IMR-90 (cell line): ENCODE results near the gene SLC16A2. TPM values are rescaled to one million over a fixed set of nuclear protein-coding genes. Genes with fewer than 3 reads are reported as not detected.

Experiments used
- ATAC-seq: fragments of 200-7000 bp; cut with Tn5 transposase; 2 replicates; pipeline ENCODE4 v1.9.1; 2020; ENCODE audit warnings: low read depth, mild to moderate bottlenecking, moderate library complexity
- BruUV-seq: library from RNA; stranded (reverse); fragments of 400-500 nt; replicated peaks from 2 replicates; lab custom pipeline; 2021; lab: Mats Ljungman, UMichigan
- CTCF ChIA-PET: fragments of 300-600 bp; formaldehyde crosslinking; extraction: SDS; loops from one replicate; lab custom pipeline; 2021; ENCODE audit warnings: antibody characterized with exemption; lab: Yijun Ruan, JAX
- POLR2A ChIA-PET: fragments of 300-600 bp; sonication (Branson Sonifier 250); formaldehyde crosslinking; loops from one replicate; lab custom pipeline; 2022; ENCODE audit warnings: antibody characterized with exemption; ENCODE audit not compliant: unreplicated experiment; lab: Charles Lee
- DNase-seq: peaks from one replicate; pipeline ENCODE4 v3.0.0; 2013
- H2AFZ ChIP-seq: replicated peaks from 2 replicates; pipeline ENCODE3; 2013; ENCODE audit warnings: low read length, mild to moderate bottlenecking; ENCODE audit not compliant: poor library complexity
- H2AK5ac ChIP-seq: 2 replicates; pipeline ENCODE4 v1.6.1; 2013; ENCODE audit warnings: low read depth, low read length, inconsistent platforms
- H2AK9ac ChIP-seq: replicated peaks from 2 replicates; pipeline ENCODE3; 2013; ENCODE audit warnings: mild to moderate bottlenecking, low read depth, low read length, moderate library complexity; ENCODE audit not compliant: poor library complexity
- H2BK120ac ChIP-seq: 2 replicates; pipeline ENCODE4 v1.6.1; 2013; ENCODE audit warnings: low read depth, low read length, inconsistent platforms
- H2BK15ac ChIP-seq: 3 replicates; pipeline ENCODE4 v1.6.1; 2013; ENCODE audit warnings: low read depth, low read length, inconsistent platforms
- H2BK20ac ChIP-seq: 2 replicates; pipeline ENCODE4 v1.6.1; 2013; ENCODE audit warnings: low read depth, mild to moderate bottlenecking, inconsistent platforms, low read length, moderate library complexity
- H2BK5ac ChIP-seq: 2 replicates; pipeline ENCODE4 v1.6.1; 2013; ENCODE audit warnings: mild to moderate bottlenecking, low read depth, low read length, inconsistent platforms; ENCODE audit not compliant: poor library complexity, severe bottlenecking
- H3K14ac ChIP-seq: replicated peaks from 2 replicates; pipeline ENCODE4 v1.6.1; 2013; ENCODE audit warnings: low read depth, low read length, inconsistent platforms
- H3K18ac ChIP-seq: 2 replicates; pipeline ENCODE4 v1.6.1; 2013; ENCODE audit warnings: low read depth, low read length, control low read depth
- H3K23ac ChIP-seq: 2 replicates; pipeline ENCODE4 v1.6.1; 2013; ENCODE audit warnings: low read depth, low read length, inconsistent platforms
- H3K27ac ChIP-seq: 2 replicates; pipeline ENCODE4 v1.5.1; 2013; ENCODE audit warnings: mild to moderate bottlenecking, control low read depth, low read length; ENCODE audit not compliant: insufficient read depth
- H3K27me3 ChIP-seq: 2 replicates; pipeline ENCODE4 v1.6.1; 2013; ENCODE audit warnings: low read length; ENCODE audit not compliant: control insufficient read depth, insufficient read depth
- H3K36me3 ChIP-seq: 2 replicates; pipeline ENCODE4 v1.6.1; 2013; ENCODE audit warnings: low read length, mixed read lengths; ENCODE audit not compliant: control insufficient read depth, insufficient read depth
- H3K4ac ChIP-seq: 2 replicates; pipeline ENCODE4 v1.6.1; 2013; ENCODE audit warnings: low read depth, low read length, inconsistent platforms
- H3K4me1 ChIP-seq: 2 replicates; pipeline ENCODE4 v1.6.1; 2013; ENCODE audit warnings: low read length, mixed read lengths; ENCODE audit not compliant: control insufficient read depth, insufficient read depth
- H3K4me2 ChIP-seq: 2 replicates; pipeline ENCODE4 v1.6.1; 2013; ENCODE audit warnings: low read depth, mild to moderate bottlenecking, control low read depth, low read length, moderate library complexity
- H3K4me3 ChIP-seq: 2 replicates; pipeline ENCODE4 v1.5.1; 2013; ENCODE audit warnings: low read depth, mild to moderate bottlenecking, control low read depth, low read length, moderate library complexity; ENCODE audit not compliant: insufficient read depth
- H3K56ac ChIP-seq: 2 replicates; pipeline ENCODE4 v1.6.1; 2013; ENCODE audit warnings: low read length, inconsistent platforms; ENCODE audit not compliant: insufficient read depth; ENCODE audit errors: extremely low read depth
- H3K79me1 ChIP-seq, 2 experiments: 2 replicates each; pipeline ENCODE4 v1.6.1; 2013; ENCODE audit warnings: low read length in 2 of 2, inconsistent platforms in 1 of 2, low read depth in 1 of 2
- H3K9ac ChIP-seq: 2 replicates; pipeline ENCODE4 v1.6.1; 2013; ENCODE audit warnings: low read depth, low read length, control low read depth
- H3K9me1 ChIP-seq: 2 replicates; pipeline ENCODE4 v1.6.1; 2013; ENCODE audit warnings: low read length, inconsistent platforms; ENCODE audit not compliant: insufficient read depth
- H3K9me3 ChIP-seq: 2 replicates; pipeline ENCODE4 v1.6.1; 2013; ENCODE audit warnings: low read length; ENCODE audit not compliant: control insufficient read depth, insufficient read depth
- H4K20me1 ChIP-seq: 2 replicates; pipeline ENCODE4 v1.6.1; 2013; ENCODE audit warnings: low read length, inconsistent platforms; ENCODE audit not compliant: insufficient read depth
- H4K5ac ChIP-seq: 2 replicates; pipeline ENCODE4 v1.6.1; 2013; ENCODE audit warnings: mild to moderate bottlenecking, low read depth, low read length, control low read depth
- H4K8ac ChIP-seq, 2 experiments: 2 replicates each; pipeline ENCODE4 v1.6.1; 2013; ENCODE audit warnings: low read depth in 2 of 2, low read length in 2 of 2, control low read depth in 1 of 2, inconsistent platforms in 1 of 2
- H4K91ac ChIP-seq: 2 replicates; pipeline ENCODE4 v1.6.1; 2013; ENCODE audit warnings: low read depth, low read length, inconsistent platforms; ENCODE audit not compliant: insufficient read depth
- BHLHE40 ChIP-seq: fragments of 150-350 bp; IDR thresholded peaks from 2 replicates; pipeline ENCODE4 v1.6.1; 2016; ENCODE audit warnings: mild to moderate bottlenecking, low read depth, low read length
- FOS ChIP-seq: fragments of 150-350 bp; IDR thresholded peaks from 2 replicates; pipeline ENCODE4 v1.6.1; 2016; ENCODE audit warnings: low read depth, low read length
- MAFK ChIP-seq: IDR thresholded peaks from 2 replicates; pipeline ENCODE4 v1.6.1; 2012; ENCODE audit warnings: low read depth, low read length, improper control_type of control experiment
- MAZ ChIP-seq: IDR thresholded peaks from 2 replicates; pipeline ENCODE4 v1.6.1; 2012; ENCODE audit warnings: low read depth, mild to moderate bottlenecking, low read length, improper control_type of control experiment, moderate library complexity, borderline replicate concordance
- NFE2L2 ChIP-seq: fragments of 150-350 bp; IDR thresholded peaks from 2 replicates; pipeline ENCODE4 v1.6.1; 2016; ENCODE audit warnings: low read depth, mild to moderate bottlenecking, low read length
- POLR2A ChIP-seq: IDR thresholded peaks from 2 replicates; pipeline ENCODE4 v1.6.1; 2012; ENCODE audit warnings: mild to moderate bottlenecking, low read depth, low read length
- SMC3 ChIP-seq: fragments of 150-350 bp; IDR thresholded peaks from 2 replicates; pipeline ENCODE4 v1.6.1; 2016; ENCODE audit warnings: low read depth, mild to moderate bottlenecking, antibody characterized with exemption, low read length, moderate library complexity
- WGBS, 2 experiments: methylation state at CpG; one replicate each; pipeline versions ENCODE4 v1.1.5 to v1.1.7; 2013; ENCODE audit warnings: missing lambda C conversion rate in 2 of 2; ENCODE audit not compliant: insufficient read length in 1 of 2; ENCODE audit errors: extremely low coverage in 2 of 2; 5-methylcytosine and 5-hydroxymethylcytosine counted together
- dilution Hi-C: fragments of 300-500 bp; cut with HindIII; formaldehyde crosslinking; loops from one replicate; pipeline ENCODE4 v1.14.3; 2018; ENCODE audit warnings: low sequenced_read_pairs; ENCODE audit not compliant: unreplicated experiment
- in situ Hi-C: fragments of 300-500 bp; cut with MboI; formaldehyde crosslinking; loops from 3 replicates; pipeline ENCODE4 v1.14.3; 2019; ENCODE audit warnings: low sequenced_read_pairs, inconsistent platforms, mixed read lengths
- intact Hi-C: fragments of 100-400 bp; cut with micrococcal nuclease; formaldehyde crosslinking; loops from 2 replicates; pipeline ENCODE4 v1.10.0; 2022
- microRNA-seq, 2 experiments: library from miRNA; stranded (forward) in 1 of 2; unstranded in 1 of 2; fragments of 10-50 nt in 1 of 2; fragments of <30 nt in 1 of 2; gene quantifications in 1 of 2; microRNA quantifications in 1 of 2; one replicate each; pipeline versions ENCODE3 to v1.1.0; 2013 to 2020; ENCODE audit not compliant: insufficient read depth in 1 of 2, insufficient read length in 1 of 2, unreplicated experiment in 1 of 2
- polyA plus RNA-seq, 3 experiments: library from polyadenylated mRNA; depleted of rRNA; stranded (reverse); fragments of >200 nt; gene quantifications; 2 replicates each; pipeline ENCODE4 v1.2.3, GENCODE V29; 2012; ENCODE audit warnings: low replicate concordance in 1 of 3
- small RNA-seq, 5 experiments: library from RNA; depleted of rRNA; stranded (forward); fragments of <200 nt; gene quantifications; one replicate each; pipeline ENCODE3, GENCODE V24; 2012
- total RNA-seq: library from RNA; depleted of rRNA; stranded (reverse); fragments of >200 nt; gene quantifications from 2 replicates; pipeline ENCODE4 v1.2.3, GENCODE V29; 2012; rRNA removed
- TF ChIP-seq, protein P1 (sequence below): conservative IDR thresholded peaks from 2 replicates; pipeline ENCODE4 v1.5.1; 2012; ENCODE audit warnings: mild to moderate bottlenecking, low read depth, low read length, improper control_type of control experiment

Gene SLC16A2
- total and polyA plus RNA-seq, 2 of the 4 experiments (the other 2 are of a cell fraction): 6.1 to 23.8 TPM

DNA sequence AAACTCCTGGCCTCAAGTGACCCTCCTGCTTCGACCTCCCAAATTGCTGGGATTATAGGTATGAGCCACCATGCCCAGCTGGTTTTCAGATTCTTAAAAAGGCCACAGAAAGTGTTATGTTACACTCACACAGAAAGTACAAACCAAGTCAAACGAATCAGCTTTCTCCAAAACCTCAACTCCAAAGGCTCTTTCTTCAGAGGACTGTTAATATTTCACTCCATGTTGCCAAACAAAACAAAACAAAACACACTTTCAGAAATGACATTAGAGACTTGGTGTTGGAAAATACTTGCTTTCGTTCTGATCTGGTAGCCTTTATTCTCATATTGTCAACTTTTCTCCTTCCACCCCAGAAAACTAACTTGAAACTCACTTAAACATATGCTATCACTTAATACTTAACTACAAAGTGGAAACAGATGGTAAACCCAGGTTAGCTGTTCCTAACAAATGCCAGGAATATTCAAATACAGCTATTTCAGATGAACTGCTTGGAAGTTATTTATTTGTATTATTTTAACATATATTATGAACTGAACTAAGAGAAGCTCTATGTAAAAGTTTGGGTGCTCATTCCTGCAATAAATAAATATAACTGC lies 158.4 kb downstream of the SLC16A2 start:
- intact Hi-C loops: no loop called here
- ATAC-seq: peak; percentile 44; the same call in 1 of the 2 replicates
- peak; percentile 14 for DNase-seq
- Histone ChIP-seq H3K36me3 (0 out of 2 replicates have a peak, but pooled peaks cover 2% of the 10 kb centered on the region), H2BK5ac (no peak overlapping the region), H3K9me1 (no peaks in the 10 kb centered on the region), H2AK9ac (no peak overlapping the region), H2BK15ac (no peak overlapping the region), H4K91ac (no peak overlapping the region), H4K20me1 (no peaks in the 10 kb centered on the region), H3K18ac (no peak overlapping the region), H3K9me3 (no peaks in the 10 kb centered on the region), H3K79me1 (no peaks in the 10 kb centered on the region), H4K5ac (no peak overlapping the region), H3K23ac (no peak overlapping the region), H3K4me3 (no peak overlapping the region), H3K14ac (no peak overlapping the region), H3K9ac (no peak overlapping the region), H3K27me3 (no peaks in the 10 kb centered on the region), H3K4me1 (no peaks in the 10 kb centered on the region), H2BK20ac (no peak overlapping the region), H2BK120ac (no peak overlapping the region), H3K56ac (no peak overlapping the region), H3K4me2 (no peak overlapping the region), H2AFZ (no peak overlapping the region), H3K27ac (no peak overlapping the region), H2AK5ac (no peak overlapping the region), H3K4ac (no peak overlapping the region), H4K8ac (no peak overlapping the region)
- in situ Hi-C loops: no loop called here
- dilution Hi-C loops: no loop called here
- no CpG with 5 or more reads among the region's 3 CpGs for WGBS, 2 experiments
- POLR2A ChIA-PET: no interaction called here
- CTCF ChIA-PET: no interaction called here
- no TSS peak for BruUV-seq
- TF ChIP-seq, protein P1, sequence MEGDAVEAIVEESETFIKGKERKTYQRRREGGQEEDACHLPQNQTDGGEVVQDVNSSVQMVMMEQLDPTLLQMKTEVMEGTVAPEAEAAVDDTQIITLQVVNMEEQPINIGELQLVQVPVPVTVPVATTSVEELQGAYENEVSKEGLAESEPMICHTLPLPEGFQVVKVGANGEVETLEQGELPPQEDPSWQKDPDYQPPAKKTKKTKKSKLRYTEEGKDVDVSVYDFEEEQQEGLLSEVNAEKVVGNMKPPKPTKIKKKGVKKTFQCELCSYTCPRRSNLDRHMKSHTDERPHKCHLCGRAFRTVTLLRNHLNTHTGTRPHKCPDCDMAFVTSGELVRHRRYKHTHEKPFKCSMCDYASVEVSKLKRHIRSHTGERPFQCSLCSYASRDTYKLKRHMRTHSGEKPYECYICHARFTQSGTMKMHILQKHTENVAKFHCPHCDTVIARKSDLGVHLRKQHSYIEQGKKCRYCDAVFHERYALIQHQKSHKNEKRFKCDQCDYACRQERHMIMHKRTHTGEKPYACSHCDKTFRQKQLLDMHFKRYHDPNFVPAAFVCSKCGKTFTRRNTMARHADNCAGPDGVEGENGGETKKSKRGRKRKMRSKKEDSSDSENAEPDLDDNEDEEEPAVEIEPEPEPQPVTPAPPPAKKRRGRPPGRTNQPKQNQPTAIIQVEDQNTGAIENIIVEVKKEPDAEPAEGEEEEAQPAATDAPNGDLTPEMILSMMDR: no peak
- TF ChIP-seq MAFK (no peak), SMC3 (no peak), POLR2A (no peak), FOS (no peak), NFE2L2 (no peak), MAZ (no peak), BHLHE40 (no peak)

Small RNAs within 50 kb of the gene (microRNA-seq; reads per million reads assigned to microRNA genes)
- gene RN7SL790P (ENCODE audit: insufficient read depth, insufficient read length): not detected

Small RNAs within 50 kb of the gene (small RNA-seq; reads per million reads assigned to genes)
- gene RN7SL790P: 0 reads per million in 5 experiments

Other genes with a start within 250 kb of the SLC16A2 start
- not detected in 2 replicates for gene ZCCHC13, start 117.3 kb upstream of the SLC16A2 start, total RNA-seq
- not detected in 2 replicates for gene ZCCHC13, start 117.3 kb upstream of the SLC16A2 start, polyA plus RNA-seq (2012; rRNA removed)
- gene RLIM, start 193.1 kb downstream of the SLC16A2 start, total RNA-seq: 77.4 and 95.5 TPM in 2 replicates
- 7.4 and 9.4 TPM in 2 replicates for gene RLIM, start 193.1 kb downstream of the SLC16A2 start, polyA plus RNA-seq (2012; rRNA removed)